ENCODE results near the gene PDE11A. TPM values are rescaled to one million over a fixed set of nuclear protein-coding genes. Genes with fewer than 3 reads are reported as not detected.

PDE11A gene
- total and polyA plus RNA-seq, 2 of the 8 experiments (the other 6 are each of a cell fraction or from before 2014, with no cell fraction given): 0.19 to 0.23 TPM

GRCh38 chr2:177939211-177939610 lies 133.4 kb downstream of the PDE11A start:
- Histone ChIP-seq H3K4me2 (ENCODE audit: insufficient read depth in 1 of 2, low read depth in 2 of 2, low read length in 2 of 2) (no peak overlapping the region), H3K56ac (replicated peaks; ENCODE audit: insufficient read length, low read depth, low read length) (no peak overlapping the region), H3K4me1 (replicated peaks in 1 of 4; ENCODE audit: control insufficient read depth in 3 of 4, insufficient read depth in 4 of 4, low read length in 3 of 4) (no peaks in the 10 kb centered on the region), H2AFZ (ENCODE audit: low read length) (no peak overlapping the region), H2BK20ac (ENCODE audit: low read length) (no peak overlapping the region), H4K20me1 (replicated peaks in 1 of 2; ENCODE audit: control insufficient read depth in 1 of 2, insufficient read depth in 2 of 2, low read length in 2 of 2) (no peaks in the 10 kb centered on the region), H2BK15ac (ENCODE audit: low read length) (no peak overlapping the region), H3K4ac (replicated peaks; ENCODE audit: insufficient read length, low read depth, low read length) (no peak overlapping the region), H4K91ac (replicated peaks; ENCODE audit: insufficient read length, low read length) (no peak overlapping the region), H3K79me2 (ENCODE audit: control insufficient read depth in 1 of 2, insufficient read depth in 2 of 2, low read length in 2 of 2) (no peaks in the 10 kb centered on the region), H2BK5ac (ENCODE audit: low read depth, low read length) (no peak overlapping the region), H3K14ac (ENCODE audit: insufficient read length) (no peak overlapping the region), H4K8ac (ENCODE audit: extremely low read depth, insufficient read depth, low read length) (no peak overlapping the region), H2BK120ac (replicated peaks; ENCODE audit: low read depth, low read length) (no peak overlapping the region), H4K5ac (ENCODE audit: insufficient read length, low read depth, low read length) (no peak overlapping the region), H3K18ac (ENCODE audit: extremely low read depth, low read length) (no peak overlapping the region), H3K36me3 (ENCODE audit: control insufficient read depth in 2 of 4, insufficient read depth in 4 of 4, low read length in 3 of 4) (no peaks in the 10 kb centered on the region), H3K23ac (ENCODE audit: insufficient read length) (no peak overlapping the region), H3K27ac (ENCODE audit: low read depth, low read length) (no peak overlapping the region), H3K9me3 (ENCODE audit: insufficient read depth in 2 of 2, low read depth in 1 of 2, low read length in 1 of 2) (no peaks in the 10 kb centered on the region), H3K79me1 (ENCODE audit: low read depth, low read length) (no peaks in the 10 kb centered on the region), H3K27me3 (replicated peaks in 1 of 4; ENCODE audit: control insufficient read depth in 3 of 4, extremely low read depth in 1 of 4, insufficient read depth in 3 of 4, low read length in 3 of 4) (no peaks in the 10 kb centered on the region), H2BK12ac (ENCODE audit: low read depth, low read length) (no peak overlapping the region), H2AK5ac (ENCODE audit: low read depth, low read length) (no peak overlapping the region), H3K23me2 (ENCODE audit: low read depth, low read length) (no peaks in the 10 kb centered on the region; the same call in 1 of the 2 replicates), H3K4me3 (ENCODE audit: extremely low read depth in 1 of 4, insufficient read depth in 2 of 4, low read depth in 3 of 4, low read length in 4 of 4) (no peak overlapping the region), H3K9ac (replicated peaks in 1 of 4; ENCODE audit: extremely low read depth in 1 of 4, low read depth in 3 of 4, low read length in 3 of 4) (no peak overlapping the region)
- FAIRE-seq: no peak
- ChIA-PET CTCF (ENCODE audit: partially characterized antibody) (no interaction called here), POLR2A (ENCODE audit: partially characterized antibody) (no interaction called here)
- 84% methylated on average over 1 of the region's 2 CpGs; no CpG with 5 or more reads in 1 of the 2 experiments for WGBS, 2 experiments (ENCODE audit: extremely low coverage in 1 of 2, insufficient coverage in 1 of 2, insufficient read length in 1 of 2, insufficient replicate concordance in 2 of 2, low coverage in 1 of 2, low lambda C conversion rate in 2 of 2, missing lambda C conversion rate in 1 of 2)
- TF ChIP-seq BACH1 (IDR thresholded peaks at IDR 0.05; ENCODE audit: low read length): no peak
- no peak for TF ChIP-seq SP4 (IDR thresholded peaks at IDR 0.05; ENCODE audit: low read length)
- TF ChIP-seq SIN3A (conservative IDR thresholded peaks at IDR 0.05 in 1 of 2, IDR thresholded peaks at IDR 0.05 in 1 of 2; ENCODE audit: low read depth in 1 of 2, low read length in 2 of 2): no peak
- no peak for DNase-seq (ENCODE audit: low read depth in 1 of 2, low spot score in 2 of 2)

Data from H1 (cell line).